GM23248 (cell line): ENCODE measurements around the gene SPEM2.

Source experiments
- EZH2 ChIP-seq: fragments of 200-600 bp; sonication (generic); IDR thresholded peaks from 2 replicates; pipeline ENCODE4 v1.6.1; 2018; ENCODE audit warnings: antibody characterized with exemption, mild to moderate bottlenecking; ENCODE audit not compliant: insufficient read depth, poor library complexity, severe bottlenecking
- EZH2phosphoT487 ChIP-seq: fragments of 200-600 bp; sonication (generic); IDR thresholded peaks from 2 replicates; pipeline ENCODE4 v1.6.1; 2018; ENCODE audit warnings: antibody characterized with exemption, moderate library complexity, mild to moderate bottlenecking, low read depth; ENCODE audit not compliant: insufficient read depth

- TF ChIP-seq EZH2 (no peak), EZH2phosphoT487 (no peak)
These were observed 37.3 kb downstream of the SPEM2 start for GRCh38 chr17:7462474-7463371.
